NOMO-1 (cell line): ENCODE measurements around the gene CTSS.
A peak's percentile ranks its signal among the peaks of the same experiment; 100 is the strongest.
"Not testable (repeated sequence)": the region's sequence is repeated elsewhere in the genome, so short reads cannot be mapped to it uniquely, and the experiment has no call there.

Source experiments
- DNase-seq, 2 experiments: peaks; one replicate each; lab custom pipeline; 2025; ENCODE audit not compliant: unreplicated experiment in 2 of 2; lab: John Stamatoyannopoulos, UW

CTSS gene

DNA sequence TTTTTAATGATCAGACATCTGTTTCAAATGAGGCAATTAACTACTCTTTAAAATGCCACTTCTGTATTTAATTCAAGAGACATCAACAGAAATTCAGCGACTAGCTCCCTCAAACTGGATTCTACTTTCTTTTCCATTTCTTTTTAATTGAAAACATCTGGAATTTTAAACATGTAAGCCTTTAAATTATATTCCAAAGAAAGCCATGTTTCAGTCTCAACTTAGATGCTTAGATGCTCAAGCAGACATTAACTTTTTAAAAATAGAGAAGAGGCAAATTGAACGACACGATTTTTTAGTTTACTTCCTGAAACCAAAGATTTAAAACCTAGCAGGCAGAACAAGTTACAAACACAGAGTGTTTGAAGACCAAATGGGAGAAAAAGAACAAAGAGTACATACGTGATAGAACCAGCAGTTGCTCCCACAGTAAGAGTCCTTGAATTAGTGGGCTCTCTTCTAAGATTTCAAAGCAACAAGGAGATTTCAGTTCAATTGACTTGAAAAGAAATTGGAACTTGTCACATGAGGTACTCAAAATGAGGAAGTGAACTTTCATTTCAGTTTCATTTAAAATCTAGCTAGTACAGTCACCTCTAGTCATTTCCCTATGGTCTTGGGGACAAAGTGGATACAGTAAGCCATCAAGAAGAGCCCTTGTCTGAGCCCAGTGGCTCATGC, at the start of gene CTSS:
Gene CTSS (minus strand): TSS at position 483 of the 681 bp plus-strand sequence. CDS start 1,015 bp downstream, outside the sequence.
- peak; percentile 59 to 94 for DNase-seq

GRCh38 chr1:150813028-150813707, 47.6 kb upstream of the CTSS start:
- DNase-seq, result peak; percentile 20 to 46

- no peak for DNase-seq
Measured at GRCh38 chr1:150810958-150811659, 45.5 kb upstream of the CTSS start.

GRCh38 chr1:150809651-150810050, 44.1 kb upstream of the CTSS start:
- DNase-seq, result no peak

GRCh38 chr1:150808846-150809245, 43.3 kb upstream of the CTSS start:
- DNase-seq, result no peak

DNA sequence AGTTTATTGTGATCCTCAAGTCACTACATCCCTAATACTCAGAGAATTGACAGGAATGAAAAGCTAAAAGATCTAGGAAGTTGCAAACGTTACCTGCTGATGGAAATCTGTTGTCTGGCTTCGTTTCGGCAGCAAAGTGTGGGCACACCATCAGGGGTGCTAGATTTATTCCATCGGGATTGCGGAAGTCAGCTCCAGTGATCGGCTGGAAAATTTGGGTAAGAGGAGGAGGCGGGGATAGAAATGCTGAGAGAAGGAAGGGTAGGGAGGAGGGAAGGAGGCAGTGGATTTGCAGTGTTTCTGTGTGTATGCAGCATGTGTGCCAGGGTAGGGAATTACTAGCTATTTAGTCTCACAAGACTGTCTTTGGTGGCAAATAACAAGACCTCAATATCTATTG, 42.5 kb upstream of the CTSS start, which contains the start of gene CTSK:
Gene CTSK (minus strand): TSS at position 140 of the 400 bp plus-strand sequence. CDS start 1,455 bp downstream, outside the sequence.
- DNase-seq, result no peak

GRCh38 chr1:150807249-150808023, 41.9 kb upstream of the CTSS start:
- DNase-seq, result peak in 1 of 2 experiments; percentile 20

DNA sequence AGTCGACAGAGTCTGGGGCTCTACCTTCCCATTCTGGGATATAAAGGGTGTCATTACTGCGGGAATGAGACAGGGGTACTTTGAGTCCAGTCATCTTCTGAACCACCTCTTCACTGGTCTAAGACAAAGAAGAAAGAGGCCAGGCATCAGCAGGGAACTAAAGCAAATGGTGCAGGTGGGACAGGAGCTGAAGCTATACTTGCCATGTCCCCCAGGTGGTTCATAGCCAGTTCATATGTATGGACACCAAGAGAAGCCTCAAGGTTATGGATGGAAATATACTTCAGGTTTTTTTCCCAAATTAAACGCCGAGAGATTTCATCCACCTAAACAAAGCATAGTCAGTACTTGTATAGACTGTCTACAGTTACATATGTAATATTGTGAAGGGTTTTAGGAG, 40.3 kb upstream of the CTSS start:
- DNase-seq, result no peak

GRCh38 chr1:150804671-150805070, 39.1 kb upstream of the CTSS start:
- no peak for DNase-seq

GRCh38 chr1:150799089-150799488, 33.5 kb upstream of the CTSS start:
- no peak for DNase-seq

GRCh38 chr1:150798525-150798924, 32.9 kb upstream of the CTSS start:
- no peak for DNase-seq

DNA sequence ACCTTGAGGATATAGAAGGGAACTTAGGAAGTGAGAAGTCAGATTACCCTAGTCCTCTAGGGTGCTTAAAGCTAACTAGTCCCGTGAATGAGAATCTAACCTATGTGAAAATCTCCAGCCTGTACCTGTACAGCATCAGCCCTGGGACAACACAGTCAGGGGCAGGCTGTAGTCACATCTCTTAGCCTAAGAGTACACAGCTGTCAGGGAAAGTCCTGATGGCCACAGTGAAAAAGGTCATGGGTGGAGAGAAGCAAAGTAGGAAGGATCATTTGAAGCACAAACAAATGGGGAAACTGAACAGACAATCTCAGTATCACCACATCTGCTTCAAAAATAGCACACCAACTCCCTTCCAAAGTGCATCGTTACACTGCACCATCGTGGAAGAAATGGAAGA, 30.8 kb upstream of the CTSS start:
- no peak for DNase-seq

GRCh38 chr1:150793778-150794177, 28.2 kb upstream of the CTSS start:
- DNase-seq, result not testable (repeated sequence)

GRCh38 chr1:150793221-150793620, 27.6 kb upstream of the CTSS start:
- no peak for DNase-seq

DNA sequence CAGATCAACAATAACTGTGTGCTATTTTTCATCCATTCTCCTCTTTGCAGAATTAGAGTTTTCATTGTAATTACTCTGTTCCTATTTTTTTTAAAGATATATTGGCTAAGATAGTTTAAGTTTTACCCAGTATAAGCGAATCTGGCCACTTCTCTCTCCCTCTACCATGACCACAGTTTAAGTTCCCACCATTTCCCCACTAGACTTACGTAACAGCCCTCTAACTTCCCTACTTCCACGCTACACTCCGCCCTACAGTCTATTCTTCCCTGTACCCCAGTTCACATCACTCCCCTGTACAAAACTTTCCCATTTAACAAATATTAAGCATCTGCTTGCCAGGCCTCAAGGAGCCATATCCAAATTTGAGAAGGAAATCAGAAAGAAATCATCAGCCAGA, 26.0 kb upstream of the CTSS start:
- DNase-seq, result peak in 1 of 2 experiments; percentile 57

- peak; percentile 24 to 60 for DNase-seq
Measured at GRCh38 chr1:150789396-150789795, 23.8 kb upstream of the CTSS start.

DNA sequence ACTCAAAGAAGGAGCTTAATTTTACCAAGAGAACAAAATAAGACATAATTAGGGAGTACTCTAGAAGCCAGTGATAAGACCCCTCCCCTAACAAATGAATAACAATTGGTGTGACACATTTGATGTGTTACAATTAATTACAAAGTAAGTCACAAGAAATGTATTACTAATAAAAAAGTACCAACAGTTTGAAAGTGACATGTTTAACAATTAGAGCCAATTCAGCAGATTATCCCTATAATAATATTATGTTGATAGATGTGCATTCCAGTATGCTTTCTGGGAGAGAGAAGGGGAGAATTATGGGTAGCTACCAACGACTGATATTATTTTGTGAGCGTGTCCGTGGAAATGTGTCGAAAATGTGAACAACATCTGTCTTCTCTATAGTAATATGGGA, 23.4 kb upstream of the CTSS start:
- DNase-seq, result no peak

- no peak for DNase-seq
Measured at GRCh38 chr1:150787455-150787854, 21.9 kb upstream of the CTSS start.

- no peak for DNase-seq
Measured at GRCh38 chr1:150780510-150780909, 14.9 kb upstream of the CTSS start.

- DNase-seq, result no peak
Measured at GRCh38 chr1:150778409-150778808, 12.8 kb upstream of the CTSS start.

DNA sequence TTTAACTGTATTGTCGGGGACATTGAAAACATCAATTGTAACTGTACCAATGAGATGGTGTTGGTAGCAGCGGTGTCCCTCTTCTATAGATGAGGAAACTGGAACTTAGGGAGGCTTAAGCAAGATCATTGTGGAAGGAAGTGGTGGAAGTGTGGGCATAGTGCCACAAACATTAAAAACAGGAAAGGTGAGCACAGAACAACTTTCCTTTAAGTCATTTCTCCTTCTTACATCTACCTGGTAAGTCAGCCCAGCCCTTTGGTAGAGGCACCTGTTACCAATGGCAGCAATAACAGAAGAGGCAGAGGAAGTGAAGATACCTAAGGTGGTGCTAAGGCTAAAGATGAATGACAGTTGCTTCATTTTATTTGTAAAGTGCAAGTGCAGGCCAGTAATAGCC, 12.0 kb upstream of the CTSS start:
- peak; percentile 23 to 52 for DNase-seq
